GM11168 (cell line): ENCODE measurements around the gene SKP1.
"Not testable (repeated sequence)": the region's sequence is repeated elsewhere in the genome, so short reads cannot be mapped to it uniquely, and the experiment has no call there.

Experiments
- in situ Hi-C: fragments of 300-500 bp; cut with MboI; formaldehyde crosslinking; loops from one replicate; pipeline ENCODE4 v1.12.0; 2022; ENCODE audit warnings: low sequenced_read_pairs; ENCODE audit not compliant: unreplicated experiment

Gene SKP1

DNA sequence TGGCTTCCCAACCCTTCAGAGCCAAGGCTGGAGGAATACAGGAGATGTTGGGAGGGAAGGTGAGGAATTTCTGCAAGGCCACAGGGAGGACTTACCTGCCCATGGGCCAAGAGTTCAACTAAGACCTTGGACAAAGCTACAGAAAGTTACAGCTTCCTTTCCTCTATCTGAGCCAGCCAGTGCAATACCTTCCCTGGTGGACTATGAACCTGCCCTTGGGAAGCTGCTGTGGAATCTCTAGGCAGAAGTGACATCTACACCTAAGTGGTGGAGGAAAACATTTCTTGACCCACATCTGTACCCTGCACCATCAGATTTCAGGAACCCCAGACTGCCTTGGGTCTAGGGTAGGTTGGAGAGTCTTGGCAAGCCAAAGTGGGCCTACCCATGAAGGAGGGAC lies 6.7 kb upstream of the SKP1 start:
- in situ Hi-C loops, result loop anchor here (10.0 kb wide), 1 partner anchor 101 kb away; no protein-coding TSS in a partner anchor

DNA sequence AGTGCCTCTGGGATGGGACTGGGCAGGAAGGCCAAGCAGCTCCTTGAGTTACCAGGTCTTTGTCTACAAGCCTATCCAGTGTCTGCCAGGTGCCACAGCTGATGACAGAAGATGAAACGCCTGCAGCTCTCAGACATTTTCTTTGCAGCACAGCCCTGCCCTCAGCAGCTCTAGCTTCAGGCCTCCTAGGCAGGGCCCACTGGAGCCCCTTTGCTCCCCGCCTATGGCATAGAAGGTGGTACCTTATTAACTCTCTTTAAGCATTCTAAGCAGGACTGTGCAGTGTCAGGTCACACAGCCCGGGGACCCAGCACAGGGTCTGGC lies 1.3 kb upstream of the SKP1 start:
- in situ Hi-C loops, result no loop called here

DNA sequence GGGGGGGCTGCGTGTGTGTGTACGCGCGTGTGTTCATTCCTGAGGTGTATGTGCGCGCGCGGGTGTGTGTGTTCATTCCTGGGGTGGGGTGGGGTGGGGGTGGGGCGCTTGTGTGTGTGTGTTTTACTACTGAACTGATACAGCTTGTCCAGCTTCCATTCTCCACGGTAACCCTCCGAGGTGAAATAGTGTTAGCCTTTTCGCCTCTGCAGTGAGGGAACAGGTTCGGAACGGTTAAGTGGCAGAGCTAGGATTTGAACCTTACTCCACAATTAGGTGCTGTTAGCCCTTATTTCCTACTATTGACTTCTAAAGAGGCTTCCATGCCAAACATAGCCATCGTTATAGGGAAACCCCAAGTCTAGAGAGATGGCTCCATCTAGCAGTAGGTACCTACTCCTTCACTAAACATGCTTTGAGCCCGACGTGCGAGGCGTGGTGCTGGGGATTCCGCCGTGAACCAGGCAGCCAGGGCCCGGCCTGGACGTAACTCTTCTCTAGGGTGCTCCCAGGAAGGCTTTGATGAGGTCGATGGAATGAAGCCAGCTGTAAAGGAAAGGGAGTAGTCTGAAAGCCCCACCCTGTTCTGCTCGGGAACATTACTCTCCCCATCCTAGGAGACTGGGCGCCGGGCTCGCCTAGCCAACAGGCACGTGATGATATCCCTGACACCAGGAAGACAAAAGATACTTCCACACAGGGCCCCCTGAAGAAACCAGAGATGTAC lies 782 bp upstream of the SKP1 start:
- in situ Hi-C loops, result no loop called here

- in situ Hi-C loops, result no loop called here
Measured at GRCh38 chr5:134175921-134176510, 734 bp downstream of the SKP1 start.

DNA sequence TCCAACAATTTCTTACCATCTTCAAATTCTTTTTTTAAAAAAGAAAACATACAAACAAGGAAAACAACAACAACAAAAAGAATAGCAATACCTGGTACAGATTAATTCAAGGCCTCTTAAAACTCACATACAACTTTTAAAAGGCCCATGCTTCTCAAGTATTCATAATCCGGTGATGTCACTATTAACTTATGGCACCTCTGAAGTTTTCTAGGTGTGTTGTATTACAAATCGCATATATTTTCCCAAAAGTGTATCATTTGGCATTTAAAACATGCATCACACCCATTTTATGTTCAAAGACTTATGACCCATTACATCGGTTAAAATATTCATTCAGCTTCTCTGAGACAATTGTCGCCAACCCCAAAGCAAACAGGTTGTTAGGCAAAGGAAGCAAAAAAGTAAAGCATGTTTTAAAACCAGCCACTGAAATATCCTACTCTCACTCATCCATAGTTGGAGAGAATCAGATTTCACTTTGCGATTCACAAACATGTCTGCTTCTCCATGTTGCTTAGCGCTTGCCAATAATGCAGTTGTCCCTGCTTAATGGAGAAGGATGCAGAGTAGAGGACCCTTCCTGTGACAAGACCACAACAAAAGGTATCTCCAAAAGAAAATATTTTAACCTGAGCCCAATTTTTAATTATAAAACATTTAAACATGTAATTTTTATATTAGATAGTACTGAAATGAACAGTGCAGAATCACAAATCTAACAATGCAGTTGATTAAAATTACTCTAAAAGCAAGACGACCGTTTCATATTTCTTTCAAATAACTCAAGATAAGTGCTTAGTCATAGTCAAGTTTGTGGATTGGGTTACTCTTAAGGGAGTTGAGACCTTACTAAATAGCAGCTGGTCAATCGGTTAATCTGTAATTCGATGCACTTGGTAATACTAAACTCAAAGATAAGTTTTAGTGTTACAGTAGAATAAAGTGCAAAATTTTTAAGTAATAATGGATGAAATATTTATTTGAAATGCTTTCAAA lies 1.6 kb downstream of the SKP1 start:
- in situ Hi-C loops, result no loop called here

DNA sequence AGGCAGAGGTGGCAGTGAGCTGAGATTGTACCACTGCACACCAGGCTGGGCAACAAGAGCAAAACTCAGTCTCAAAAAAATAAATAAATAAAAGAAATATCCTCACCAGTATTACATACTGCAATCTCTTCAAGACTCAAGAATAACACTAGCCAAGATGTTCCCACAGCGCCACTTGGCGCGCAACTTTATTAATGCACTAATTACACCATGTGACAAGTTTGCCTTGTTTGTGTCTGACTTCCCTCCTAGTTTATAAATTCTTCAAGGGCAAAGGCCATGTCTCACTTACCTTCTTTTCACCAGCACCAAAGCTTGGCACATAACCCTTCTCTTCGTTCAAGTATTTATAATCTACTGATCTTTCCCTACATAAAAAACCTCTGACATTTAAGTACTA lies 4.8 kb downstream of the SKP1 start:
- in situ Hi-C loops, result no loop called here

- in situ Hi-C loops, result no loop called here
Measured at GRCh38 chr5:134162592-134162991, 14.2 kb downstream of the SKP1 start.

GRCh38 chr5:134161513-134162395 lies 15.0 kb downstream of the SKP1 start:
- in situ Hi-C loops, result no loop called here

GRCh38 chr5:134153657-134154056 lies 23.1 kb downstream of the SKP1 start:
- in situ Hi-C loops, result no loop called here

- in situ Hi-C loops, result no loop called here
Measured at GRCh38 chr5:134153241-134153640, 23.5 kb downstream of the SKP1 start.

- in situ Hi-C loops, result not testable (repeated sequence)
Measured at GRCh38 chr5:134152173-134152832, 24.4 kb downstream of the SKP1 start.

DNA sequence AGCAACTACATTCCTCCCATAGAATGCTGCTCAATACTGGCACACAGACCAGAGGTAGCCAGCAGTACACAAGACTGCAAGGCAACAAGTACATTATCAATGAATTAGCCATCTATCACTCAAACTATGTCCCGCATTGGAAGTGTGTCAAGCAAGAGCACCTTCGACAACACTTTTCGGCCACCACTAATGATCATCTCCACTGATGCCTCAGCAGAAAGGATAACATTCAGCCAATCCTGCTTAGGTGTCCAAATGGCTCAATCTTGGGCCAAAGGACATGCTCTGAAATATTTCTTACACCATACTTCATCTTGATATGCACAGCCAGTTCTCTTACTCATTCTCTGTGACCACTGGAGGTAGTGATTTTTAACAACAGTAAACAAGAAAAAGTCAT lies 25.0 kb downstream of the SKP1 start:
- in situ Hi-C loops, result no loop called here

GRCh38 chr5:134149571-134150303 lies 27.0 kb downstream of the SKP1 start:
- in situ Hi-C loops, result no loop called here

DNA sequence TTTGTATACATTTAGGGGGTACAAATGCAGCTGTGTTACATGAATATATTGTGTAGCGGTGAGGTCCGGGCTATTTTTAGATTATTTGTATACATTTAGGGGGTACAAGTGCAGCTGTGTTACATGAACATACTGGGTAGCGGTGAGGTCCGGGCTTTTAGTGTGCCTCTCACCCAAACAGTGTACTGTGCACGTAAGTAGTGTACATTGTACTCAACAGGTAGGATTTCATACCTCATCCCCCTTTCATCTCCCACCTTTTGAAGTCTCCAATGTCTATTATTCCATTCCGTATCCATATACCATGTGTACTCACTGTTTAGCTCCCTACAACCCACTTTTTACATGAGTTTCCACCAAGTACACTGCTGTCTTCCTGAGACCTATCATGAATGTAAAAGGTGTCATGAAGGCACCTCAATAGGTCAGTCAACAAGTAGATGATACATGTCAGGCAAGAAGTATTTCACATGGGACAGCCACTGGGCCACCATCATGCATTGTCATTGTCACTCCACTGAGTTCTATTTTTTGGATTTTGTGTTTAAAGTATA lies 27.7 kb downstream of the SKP1 start:
- in situ Hi-C loops, result no loop called here

DNA sequence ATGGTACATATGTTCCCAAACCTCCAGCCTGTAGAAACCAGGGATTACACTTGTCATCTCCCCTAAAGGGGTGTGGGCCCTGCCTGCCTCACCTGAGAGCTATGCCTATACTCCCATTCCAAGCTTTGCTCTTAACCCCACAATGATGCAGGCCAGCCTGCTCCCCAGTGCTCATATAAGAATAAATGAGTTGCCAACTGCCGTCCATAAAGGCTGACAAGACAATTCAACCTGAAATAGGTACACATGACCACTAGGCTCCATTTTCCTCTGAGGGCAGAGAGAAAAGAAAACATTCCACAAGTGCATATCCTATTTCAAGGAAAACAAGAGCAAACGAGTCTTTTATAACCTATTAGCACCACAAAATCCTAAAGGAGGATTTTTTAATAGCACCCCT lies 28.4 kb downstream of the SKP1 start:
- in situ Hi-C loops, result no loop called here

GRCh38 chr5:134146651-134147518 lies 29.9 kb downstream of the SKP1 start:
- in situ Hi-C loops, result no loop called here

- in situ Hi-C loops, result no loop called here
Measured at GRCh38 chr5:134145779-134146581, 30.8 kb downstream of the SKP1 start.
